GM10847 (cell line): ENCODE results near the gene NGFR.

Experiments
- POLR2A ChIP-seq: IDR thresholded peaks from 2 replicates; pipeline ENCODE4 v1.6.1; 2011; ENCODE audit not compliant: insufficient read length; ENCODE audit errors: extremely low read depth

The NGFR gene

DNA sequence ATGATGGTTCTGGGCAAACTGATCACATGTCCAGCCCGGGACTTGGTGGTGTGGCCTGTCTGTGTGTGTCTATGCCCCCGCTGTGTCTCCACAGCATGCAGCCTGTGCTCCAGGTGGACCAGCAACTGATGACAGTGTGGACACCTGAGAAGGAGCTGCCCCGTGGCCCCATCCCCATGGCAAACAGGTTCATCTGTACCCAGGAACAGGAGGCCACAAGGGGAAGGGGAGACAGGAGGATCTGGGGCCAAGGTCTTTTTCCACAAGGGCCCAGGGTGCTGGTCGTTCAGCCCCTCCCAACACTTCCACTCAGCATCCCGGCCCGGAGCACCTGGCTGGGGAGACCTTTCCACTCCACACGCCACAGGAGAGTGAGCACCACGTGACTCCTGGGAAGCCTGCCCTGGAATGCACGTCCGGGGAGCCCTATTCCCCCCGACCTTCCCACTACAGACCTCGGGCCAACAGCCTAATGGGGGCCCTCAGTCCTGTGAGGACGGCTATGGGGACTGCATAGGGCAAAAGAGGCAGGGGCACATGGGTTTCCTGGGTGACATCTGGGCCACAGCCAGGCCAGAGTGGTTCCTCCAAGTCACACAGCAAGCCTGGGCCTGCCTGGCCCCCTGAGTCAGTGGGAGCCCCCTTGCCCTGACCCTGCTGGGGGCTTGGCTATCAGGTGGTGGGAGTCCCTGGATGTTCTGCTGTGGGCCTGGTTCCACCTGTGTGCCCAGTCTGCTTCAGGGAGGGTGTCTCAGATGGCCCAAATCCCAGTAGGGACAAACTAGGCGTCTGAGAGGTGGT lies 59.8 kb downstream of the NGFR start:
- TF ChIP-seq POLR2A = no peak

DNA sequence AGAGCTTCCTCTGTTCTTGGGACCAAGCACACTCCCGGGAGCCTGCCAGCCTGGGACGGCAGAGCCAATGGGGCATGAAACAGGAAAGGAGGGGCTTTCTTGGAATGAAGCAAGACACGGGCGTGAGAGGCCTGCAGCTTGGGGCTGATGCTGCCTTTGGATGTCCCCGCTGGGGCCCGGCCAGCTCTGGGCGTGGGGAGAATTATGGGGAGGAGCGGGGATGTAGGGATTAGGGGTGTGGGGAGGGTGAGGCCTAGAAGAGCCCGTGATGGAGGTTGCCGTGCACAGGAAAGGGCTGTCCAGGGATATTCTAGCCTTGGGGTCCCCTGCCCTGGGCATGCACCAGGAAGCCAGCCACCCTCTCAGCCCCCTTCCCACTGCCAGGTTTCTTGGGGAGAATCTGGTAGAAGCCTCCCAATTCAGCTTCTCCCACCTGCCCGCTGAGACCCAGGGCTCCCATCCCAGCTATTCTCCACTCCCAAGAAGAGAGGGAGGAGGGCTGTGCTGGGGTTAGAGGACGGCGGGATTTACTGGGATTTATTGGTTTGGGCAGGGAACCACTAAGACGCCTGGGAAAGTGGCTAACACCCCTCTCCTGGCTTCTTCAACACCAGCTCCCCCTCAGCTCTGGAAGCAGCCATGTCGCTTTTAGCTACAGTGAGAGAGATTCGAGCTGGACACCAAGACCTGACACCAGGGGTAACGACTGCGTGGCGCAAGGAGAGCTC lies 60.6 kb downstream of the NGFR start:
- TF ChIP-seq POLR2A = no peak

DNA sequence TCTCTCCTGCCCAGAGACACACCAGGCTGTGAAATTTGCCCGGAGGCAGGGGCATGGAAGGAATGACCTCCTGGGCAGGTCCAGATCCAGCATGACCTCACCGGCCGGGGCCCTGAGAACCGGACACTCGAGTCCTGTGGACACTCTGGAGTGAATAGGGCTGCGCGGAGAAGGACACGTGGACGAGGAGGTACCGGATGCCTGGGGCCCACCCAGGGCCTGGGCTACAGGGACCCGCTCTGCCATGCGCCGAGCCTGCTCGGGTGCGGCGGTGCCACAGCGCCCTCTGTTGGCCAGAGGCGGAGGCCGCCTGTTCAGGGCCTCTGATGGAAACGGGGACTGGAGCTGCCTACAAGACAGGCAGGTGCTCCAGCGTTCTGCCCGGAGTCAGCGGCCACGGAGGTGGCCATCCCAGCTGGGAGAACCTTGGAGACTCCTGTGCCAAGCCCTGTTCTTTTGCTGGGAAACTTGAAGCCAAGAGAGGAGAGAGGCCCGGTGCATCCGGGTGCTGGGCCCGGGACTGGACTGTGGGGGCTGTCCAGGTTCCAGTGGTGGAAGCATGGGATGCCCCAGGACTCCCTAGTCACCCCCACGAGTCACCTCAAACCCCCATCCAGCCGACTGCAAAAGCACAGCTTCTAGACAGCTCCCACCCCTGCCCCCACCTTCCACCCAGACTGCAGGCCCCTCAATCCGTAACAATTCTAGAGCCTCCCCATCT lies 61.3 kb downstream of the NGFR start:
- TF ChIP-seq POLR2A = no peak

DNA sequence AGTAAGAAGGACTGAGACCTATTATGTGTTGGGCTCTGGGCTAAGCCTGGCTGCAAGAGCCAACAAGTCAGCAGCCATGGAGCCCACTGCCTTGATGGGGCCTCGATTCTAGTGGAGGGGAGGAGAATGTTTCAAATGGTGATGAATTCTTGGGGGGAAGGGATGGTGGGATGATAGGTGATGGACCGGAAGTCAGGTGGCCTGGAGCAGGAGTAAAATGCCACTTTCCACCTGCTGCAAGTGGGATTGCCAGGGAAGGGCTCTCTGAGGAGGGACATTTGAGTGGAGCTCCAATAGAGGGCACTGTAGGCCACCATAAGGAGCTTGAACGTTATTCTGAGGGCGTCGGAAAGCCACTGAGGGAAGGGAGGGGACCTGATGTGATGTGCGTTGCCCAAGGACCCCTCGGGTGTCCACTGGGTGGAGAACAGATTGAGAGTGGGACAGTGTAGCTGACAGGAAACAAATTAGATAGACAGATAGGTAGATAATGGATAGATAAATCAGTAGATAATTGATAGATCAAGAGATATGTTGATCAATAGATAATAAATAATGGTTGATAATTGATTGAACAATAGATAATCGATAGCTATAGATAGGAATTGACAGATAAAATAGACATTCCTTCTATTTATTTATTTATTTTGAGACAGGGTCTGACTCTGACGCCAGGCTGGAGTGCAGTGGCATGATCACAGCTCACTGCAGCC lies 62.4 kb downstream of the NGFR start:
- no peak for TF ChIP-seq POLR2A
